A549 (cell line): ENCODE data around the gene XPNPEP2. TPM values are rescaled to one million over a fixed set of nuclear protein-coding genes. Genes with fewer than 3 reads are reported as not detected.

ENCODE experiments used
- ATAC-seq, 2 experiments: fragments of 200-7000 bp in 1 of 2; fragments of >200 bp in 1 of 2; cut with Nextera tagmentation in 1 of 2; cut with Tn5 transposase in 1 of 2; 3 replicates each; pipeline versions ENCODE4 v1.8.0 to v1.9.1; 2018 to 2020; ENCODE audit warnings: mild to moderate bottlenecking in 1 of 2, moderate library complexity in 1 of 2
- CTCF ChIA-PET: fragments of 300-600 bp; sonication (Branson Sonifier 250); formaldehyde crosslinking; extraction: SDS; loops from one replicate; lab custom pipeline; 2021; ENCODE audit warnings: antibody characterized with exemption, inconsistent platforms; lab: Yijun Ruan, JAX
- POLR2A ChIA-PET: fragments of 350-600 bp; formaldehyde crosslinking; extraction: SDS; loops from one replicate; lab custom pipeline; 2021; ENCODE audit warnings: antibody characterized with exemption, inconsistent platforms; lab: Yijun Ruan, JAX
- DNase-seq, 2 experiments: peaks; one replicate each; pipeline versions ENCODE4 v3.0.0 to v3.0.0-alpha.2; 2011 to 2016; ENCODE audit warnings: low read depth in 1 of 2, low spot score in 1 of 2
- FAIRE-seq: peaks from 2 replicates; lab custom pipeline; 2011; peaks lifted over from hg19 to GRCh38; lab: Jason Lieb, UNC
- H3K27ac ChIP-seq, 2 experiments: fragments of >200 bp; sonication (Bioruptor Twin); formaldehyde crosslinking; 3 replicates each; pipeline ENCODE4 v1.5.1; 2016 to 2017
- H3K4me1 ChIP-seq: fragments of >200 bp; sonication (Bioruptor Twin); formaldehyde crosslinking; 3 replicates; pipeline ENCODE4 v1.6.1; 2016
- H3K4me2 ChIP-seq: fragments of >200 bp; sonication (Bioruptor Twin); formaldehyde crosslinking; 3 replicates; pipeline ENCODE4 v1.6.1; 2016
- H3K4me3 ChIP-seq: fragments of >200 bp; sonication (Bioruptor Twin); formaldehyde crosslinking; 3 replicates; pipeline ENCODE4 v1.5.1; 2016
- H3K9me3 ChIP-seq: fragments of >200 bp; sonication (Bioruptor Twin); formaldehyde crosslinking; 3 replicates; pipeline ENCODE4 v1.6.1; 2016
- CBX2 ChIP-seq: fragments of 200-600 bp; sonication (generic); IDR thresholded peaks from 2 replicates; pipeline ENCODE4 v1.6.1; 2016; ENCODE audit warnings: low read depth, mild to moderate bottlenecking, borderline replicate concordance
- CHD4 ChIP-seq: fragments of 200-600 bp; sonication (generic); IDR thresholded peaks from 2 replicates; pipeline ENCODE4 v1.6.1; 2016; ENCODE audit warnings: antibody characterized with exemption, mild to moderate bottlenecking, borderline replicate concordance
- JUNB ChIP-seq: fragments of >200 bp; sonication (Bioruptor Twin); formaldehyde crosslinking; IDR thresholded peaks from 2 replicates; pipeline ENCODE4 v1.6.1; 2016
- KDM1A ChIP-seq: fragments of 200-600 bp; sonication (generic); IDR thresholded peaks from 2 replicates; pipeline ENCODE4 v1.6.1; 2016; ENCODE audit warnings: low read depth, mild to moderate bottlenecking
- KDM5A ChIP-seq: fragments of 200-600 bp; sonication (generic); IDR thresholded peaks from 2 replicates; pipeline ENCODE4 v1.6.1; 2016; ENCODE audit warnings: antibody characterized with exemption, mild to moderate bottlenecking
- NR3C1 ChIP-seq: fragments of >200 bp; sonication (Bioruptor Twin); formaldehyde crosslinking; IDR thresholded peaks from 3 replicates; pipeline ENCODE4 v1.6.1; 2017
- TP53 ChIP-seq: fragments of 250-450 bp; sonication (Bioruptor Pico); IDR thresholded peaks from 2 replicates; pipeline ENCODE4 v1.5.0; 2021; ENCODE audit warnings: mild to moderate bottlenecking, moderate library complexity
- ZSCAN20 ChIP-seq: fragments of 250-450 bp; sonication (Bioruptor Pico); IDR thresholded peaks from 2 replicates; pipeline ENCODE4 v1.8.0; 2022; ENCODE audit warnings: mild to moderate bottlenecking, moderate library complexity
- WGBS: methylation state at CpG from one replicate; pipeline ENCODE4 v1.1.6; 2017; ENCODE audit errors: missing lambda C conversion rate; 5-methylcytosine and 5-hydroxymethylcytosine counted together
- polyA plus RNA-seq, 4 experiments: library from polyadenylated mRNA; depleted of rRNA in 3 of 4; stranded (reverse); fragments of >200 nt; fragmentation: RNase III in 1 of 4; extraction: RNeasy Plus Mini Kit Qiagen cat#74134 plus additional on column Dnase treatment in 1 of 4; gene quantifications; 2 replicates in 3 of 4; 3 replicates in 1 of 4; pipeline ENCODE4 v1.2.3, GENCODE V29; 2011 to 2017
- TF ChIP-seq, protein P1 (sequence below): fragments of 200-600 bp; sonication (generic); IDR thresholded peaks from 2 replicates; pipeline ENCODE4 v1.6.1; 2016; ENCODE audit warnings: antibody characterized with exemption, mild to moderate bottlenecking, moderate library complexity
- TF ChIP-seq, protein P2 (sequence below): fragments of 250-450 bp; sonication (Bioruptor Pico); IDR thresholded peaks from 2 replicates; pipeline ENCODE4 v1.5.0; 2020; ENCODE audit warnings: low read depth, mild to moderate bottlenecking, moderate library complexity
- TF ChIP-seq, protein P3 (sequence below): fragments of 250-450 bp; sonication (Bioruptor Pico); IDR thresholded peaks from 2 replicates; pipeline ENCODE4 v1.5.0; 2021; ENCODE audit warnings: mild to moderate bottlenecking, moderate library complexity, borderline replicate concordance
- TF ChIP-seq, protein P4 (sequence below): IDR thresholded peaks from 2 replicates; pipeline ENCODE4 v1.6.1; 2012; ENCODE audit warnings: low read depth, borderline replicate concordance
- TF ChIP-seq, protein P5 (sequence below): fragments of 150-350 bp; IDR thresholded peaks from 2 replicates; pipeline ENCODE4 v1.6.1; 2014; ENCODE audit warnings: low read depth, mild to moderate bottlenecking, low read length
- TF ChIP-seq, protein P6 (sequence below): IDR thresholded peaks from 2 replicates; pipeline ENCODE4 v1.6.1; 2012
- TF ChIP-seq, protein P7 (sequence below): fragments of >200 bp; sonication (Bioruptor Twin); formaldehyde crosslinking; IDR thresholded peaks from 2 replicates; pipeline ENCODE4 v1.6.1; 2016

The XPNPEP2 gene
- polyA plus RNA-seq, 2 of the 4 experiments (the other 2 are of a cell fraction): not detected

DNA sequence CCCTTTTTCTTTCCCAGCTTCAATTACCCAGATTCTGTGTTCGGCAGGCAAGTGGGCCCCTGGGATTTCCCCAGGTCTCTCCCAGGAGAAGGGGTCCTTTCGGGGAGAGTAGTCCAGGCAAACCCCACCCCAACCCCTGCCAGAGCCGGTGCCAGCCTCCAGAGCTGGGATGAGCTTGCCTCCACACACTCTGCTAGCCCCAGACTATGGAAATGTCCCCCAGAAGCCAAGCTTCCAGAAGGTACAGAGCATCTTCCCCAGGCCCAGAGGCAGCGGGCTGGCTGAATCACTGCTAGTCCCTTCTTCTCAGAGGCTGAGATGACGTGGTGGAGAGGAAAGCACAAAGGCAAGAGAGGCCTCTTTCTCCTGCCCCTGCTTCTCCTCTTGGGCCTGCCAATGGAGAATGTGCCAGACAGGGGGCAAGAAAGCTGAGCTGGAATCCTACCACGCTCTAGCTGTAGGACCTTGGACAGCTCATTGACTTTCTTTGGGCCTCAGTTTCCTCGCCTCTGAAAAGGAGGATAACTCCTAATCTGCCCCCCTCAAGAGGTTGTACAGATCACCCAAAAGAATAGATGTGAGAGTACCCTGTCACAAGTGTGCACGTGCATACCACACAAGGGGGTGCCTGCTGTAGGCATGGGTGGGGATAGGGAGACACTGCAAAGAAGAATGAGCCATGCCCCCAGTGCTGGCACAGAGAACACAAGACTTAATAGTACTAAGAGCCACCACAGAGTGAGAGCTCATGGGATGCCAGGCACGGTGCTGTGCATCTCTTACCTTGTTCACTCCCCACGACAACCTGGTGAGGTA lies 43.1 kb downstream of the XPNPEP2 start:
- TF ChIP-seq, protein P1, sequence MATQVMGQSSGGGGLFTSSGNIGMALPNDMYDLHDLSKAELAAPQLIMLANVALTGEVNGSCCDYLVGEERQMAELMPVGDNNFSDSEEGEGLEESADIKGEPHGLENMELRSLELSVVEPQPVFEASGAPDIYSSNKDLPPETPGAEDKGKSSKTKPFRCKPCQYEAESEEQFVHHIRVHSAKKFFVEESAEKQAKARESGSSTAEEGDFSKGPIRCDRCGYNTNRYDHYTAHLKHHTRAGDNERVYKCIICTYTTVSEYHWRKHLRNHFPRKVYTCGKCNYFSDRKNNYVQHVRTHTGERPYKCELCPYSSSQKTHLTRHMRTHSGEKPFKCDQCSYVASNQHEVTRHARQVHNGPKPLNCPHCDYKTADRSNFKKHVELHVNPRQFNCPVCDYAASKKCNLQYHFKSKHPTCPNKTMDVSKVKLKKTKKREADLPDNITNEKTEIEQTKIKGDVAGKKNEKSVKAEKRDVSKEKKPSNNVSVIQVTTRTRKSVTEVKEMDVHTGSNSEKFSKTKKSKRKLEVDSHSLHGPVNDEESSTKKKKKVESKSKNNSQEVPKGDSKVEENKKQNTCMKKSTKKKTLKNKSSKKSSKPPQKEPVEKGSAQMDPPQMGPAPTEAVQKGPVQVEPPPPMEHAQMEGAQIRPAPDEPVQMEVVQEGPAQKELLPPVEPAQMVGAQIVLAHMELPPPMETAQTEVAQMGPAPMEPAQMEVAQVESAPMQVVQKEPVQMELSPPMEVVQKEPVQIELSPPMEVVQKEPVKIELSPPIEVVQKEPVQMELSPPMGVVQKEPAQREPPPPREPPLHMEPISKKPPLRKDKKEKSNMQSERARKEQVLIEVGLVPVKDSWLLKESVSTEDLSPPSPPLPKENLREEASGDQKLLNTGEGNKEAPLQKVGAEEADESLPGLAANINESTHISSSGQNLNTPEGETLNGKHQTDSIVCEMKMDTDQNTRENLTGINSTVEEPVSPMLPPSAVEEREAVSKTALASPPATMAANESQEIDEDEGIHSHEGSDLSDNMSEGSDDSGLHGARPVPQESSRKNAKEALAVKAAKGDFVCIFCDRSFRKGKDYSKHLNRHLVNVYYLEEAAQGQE: peak; percentile 36; the same call in 1 of the 2 replicates
- TF ChIP-seq ZSCAN20 (CRISPR knock-in tag): no peak
- Histone ChIP-seq H3K27ac (no peak overlapping the region), H3K9me3 (no peaks in the 10 kb centered on the region), H3K4me3 (no peak overlapping the region), H3K4me2 (no peak overlapping the region), H3K4me1 (no peaks in the 10 kb centered on the region)
- FAIRE-seq (no peak), ATAC-seq (no peak), DNase-seq (no peak)
- POLR2A ChIA-PET: no interaction called here
- CTCF ChIA-PET: interaction anchor here (1.9 kb wide), 1 partner anchor 279 kb away, joined by 5 read pairs; no protein-coding TSS in a partner anchor
- 67% methylated on average over 7 of the region's 10 CpGs for WGBS

DNA sequence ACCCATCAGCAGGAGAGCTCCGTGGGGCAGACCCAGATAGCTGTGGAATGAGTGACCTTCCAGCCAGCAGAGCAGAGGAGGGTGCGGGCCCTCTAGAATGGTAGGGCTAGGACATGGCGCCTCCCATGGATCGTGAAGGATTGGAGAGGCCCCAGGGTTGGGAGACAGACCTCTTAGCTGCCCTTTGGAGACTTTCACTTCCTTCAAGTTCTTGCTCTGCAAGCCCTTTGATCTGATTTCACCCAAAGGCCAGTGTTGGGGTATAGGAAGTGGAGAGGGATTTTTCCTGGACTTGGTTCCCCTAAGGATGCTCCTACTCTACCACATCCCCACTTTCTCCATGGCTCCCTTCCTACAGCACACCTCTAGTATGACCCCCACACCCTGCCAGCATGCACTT lies 43.9 kb downstream of the XPNPEP2 start:
- ChIA-PET CTCF (interaction anchor here (0.6 to 0.7 kb wide), 2 partner anchors 45 to 893 kb away, joined by 3 to 5 read pairs; no protein-coding TSS in a partner anchor), POLR2A (no interaction called here)
- DNase-seq: no peak
- no peak overlapping the region for H3K4me2 ChIP-seq
- no peaks in the 10 kb centered on the region for H3K4me1 ChIP-seq
- no peaks in the 10 kb centered on the region for H3K9me3 ChIP-seq
- H3K4me3 ChIP-seq: no peak overlapping the region
- no peak for FAIRE-seq
- ATAC-seq: no peak
- no peak overlapping the region for H3K27ac ChIP-seq
- no peak for TF ChIP-seq NR3C1
- no peak for TF ChIP-seq CBX2
- no peak for TF ChIP-seq ZSCAN20 (CRISPR knock-in tag)
- TF ChIP-seq, protein P2, sequence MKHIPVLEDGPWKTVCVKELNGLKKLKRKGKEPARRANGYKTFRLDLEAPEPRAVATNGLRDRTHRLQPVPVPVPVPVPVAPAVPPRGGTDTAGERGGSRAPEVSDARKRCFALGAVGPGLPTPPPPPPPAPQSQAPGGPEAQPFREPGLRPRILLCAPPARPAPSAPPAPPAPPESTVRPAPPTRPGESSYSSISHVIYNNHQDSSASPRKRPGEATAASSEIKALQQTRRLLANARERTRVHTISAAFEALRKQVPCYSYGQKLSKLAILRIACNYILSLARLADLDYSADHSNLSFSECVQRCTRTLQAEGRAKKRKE (CRISPR knock-in tag): no peak
- no peak for TF ChIP-seq TP53 (CRISPR knock-in tag)
- TF ChIP-seq, protein P3, sequence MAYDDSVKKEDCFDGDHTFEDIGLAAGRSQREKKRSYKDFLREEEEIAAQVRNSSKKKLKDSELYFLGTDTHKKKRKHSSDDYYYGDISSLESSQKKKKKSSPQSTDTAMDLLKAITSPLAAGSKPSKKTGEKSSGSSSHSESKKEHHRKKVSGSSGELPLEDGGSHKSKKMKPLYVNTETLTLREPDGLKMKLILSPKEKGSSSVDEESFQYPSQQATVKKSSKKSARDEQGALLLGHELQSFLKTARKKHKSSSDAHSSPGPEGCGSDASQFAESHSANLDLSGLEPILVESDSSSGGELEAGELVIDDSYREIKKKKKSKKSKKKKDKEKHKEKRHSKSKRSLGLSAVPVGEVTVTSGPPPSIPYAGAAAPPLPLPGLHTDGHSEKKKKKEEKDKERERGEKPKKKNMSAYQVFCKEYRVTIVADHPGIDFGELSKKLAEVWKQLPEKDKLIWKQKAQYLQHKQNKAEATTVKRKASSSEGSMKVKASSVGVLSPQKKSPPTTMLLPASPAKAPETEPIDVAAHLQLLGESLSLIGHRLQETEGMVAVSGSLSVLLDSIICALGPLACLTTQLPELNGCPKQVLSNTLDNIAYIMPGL (CRISPR knock-in tag): no peak
- TF ChIP-seq, protein P4, sequence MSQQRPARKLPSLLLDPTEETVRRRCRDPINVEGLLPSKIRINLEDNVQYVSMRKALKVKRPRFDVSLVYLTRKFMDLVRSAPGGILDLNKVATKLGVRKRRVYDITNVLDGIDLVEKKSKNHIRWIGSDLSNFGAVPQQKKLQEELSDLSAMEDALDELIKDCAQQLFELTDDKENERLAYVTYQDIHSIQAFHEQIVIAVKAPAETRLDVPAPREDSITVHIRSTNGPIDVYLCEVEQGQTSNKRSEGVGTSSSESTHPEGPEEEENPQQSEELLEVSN: no peak
- TF ChIP-seq, protein P5, sequence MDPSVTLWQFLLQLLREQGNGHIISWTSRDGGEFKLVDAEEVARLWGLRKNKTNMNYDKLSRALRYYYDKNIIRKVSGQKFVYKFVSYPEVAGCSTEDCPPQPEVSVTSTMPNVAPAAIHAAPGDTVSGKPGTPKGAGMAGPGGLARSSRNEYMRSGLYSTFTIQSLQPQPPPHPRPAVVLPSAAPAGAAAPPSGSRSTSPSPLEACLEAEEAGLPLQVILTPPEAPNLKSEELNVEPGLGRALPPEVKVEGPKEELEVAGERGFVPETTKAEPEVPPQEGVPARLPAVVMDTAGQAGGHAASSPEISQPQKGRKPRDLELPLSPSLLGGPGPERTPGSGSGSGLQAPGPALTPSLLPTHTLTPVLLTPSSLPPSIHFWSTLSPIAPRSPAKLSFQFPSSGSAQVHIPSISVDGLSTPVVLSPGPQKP: no peak
- WGBS: 50% methylated on average over 4 of the region's 4 CpGs

DNA sequence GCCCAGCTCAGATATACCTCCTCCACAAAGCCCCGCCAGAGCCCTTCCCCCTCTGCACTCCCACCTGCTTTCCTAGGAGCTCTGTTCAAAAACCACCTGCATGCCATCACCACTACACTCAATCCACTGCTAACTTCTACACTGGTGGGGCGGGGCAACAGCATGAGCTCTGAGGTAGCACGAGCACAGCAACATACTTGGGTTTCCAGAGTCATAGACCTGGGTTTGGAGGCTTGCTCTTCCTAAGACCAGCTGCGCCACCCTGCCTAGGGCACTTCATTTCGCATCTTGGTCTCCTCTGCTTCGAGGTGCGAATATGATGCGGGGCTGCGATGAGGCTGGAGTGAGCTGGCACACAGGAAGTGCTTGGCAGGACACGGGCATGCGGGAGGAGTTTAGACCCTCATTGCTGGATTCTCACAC lies 44.5 kb downstream of the XPNPEP2 start:
- ChIA-PET POLR2A (interaction anchor here (0.5 kb wide), 1 partner anchor 9 kb away, joined by 4 read pairs; no protein-coding TSS in a partner anchor), CTCF (interaction anchor here (0.6 to 0.7 kb wide), 2 partner anchors 39 to 46 kb away, joined by 3 read pairs; no protein-coding TSS in a partner anchor)
- no peak for ATAC-seq
- Histone ChIP-seq H3K4me3 (no peak overlapping the region), H3K9me3 (no peaks in the 10 kb centered on the region), H3K4me2 (no peak overlapping the region), H3K4me1 (no peaks in the 10 kb centered on the region), H3K27ac (no peak overlapping the region)
- DNase-seq: no peak
- TF ChIP-seq, protein P6, sequence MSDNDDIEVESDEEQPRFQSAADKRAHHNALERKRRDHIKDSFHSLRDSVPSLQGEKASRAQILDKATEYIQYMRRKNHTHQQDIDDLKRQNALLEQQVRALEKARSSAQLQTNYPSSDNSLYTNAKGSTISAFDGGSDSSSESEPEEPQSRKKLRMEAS: no peak
- TF ChIP-seq JUNB: no peak
- TF ChIP-seq KDM5A: no peak
- TF ChIP-seq, protein P7, sequence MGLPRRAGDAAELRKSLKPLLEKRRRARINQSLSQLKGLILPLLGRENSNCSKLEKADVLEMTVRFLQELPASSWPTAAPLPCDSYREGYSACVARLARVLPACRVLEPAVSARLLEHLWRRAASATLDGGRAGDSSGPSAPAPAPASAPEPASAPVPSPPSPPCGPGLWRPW: no peak
- no peak for TF ChIP-seq CHD4
- TF ChIP-seq KDM1A: no peak
- WGBS: 62% methylated on average over 11 of the region's 11 CpGs
- no peak for FAIRE-seq
